ENCODE measurements around the gene TCP1.
"Not testable (repeated sequence)": the region's sequence is repeated elsewhere in the genome, so short reads cannot be mapped to it uniquely, and the experiment has no call there.

DNA sequence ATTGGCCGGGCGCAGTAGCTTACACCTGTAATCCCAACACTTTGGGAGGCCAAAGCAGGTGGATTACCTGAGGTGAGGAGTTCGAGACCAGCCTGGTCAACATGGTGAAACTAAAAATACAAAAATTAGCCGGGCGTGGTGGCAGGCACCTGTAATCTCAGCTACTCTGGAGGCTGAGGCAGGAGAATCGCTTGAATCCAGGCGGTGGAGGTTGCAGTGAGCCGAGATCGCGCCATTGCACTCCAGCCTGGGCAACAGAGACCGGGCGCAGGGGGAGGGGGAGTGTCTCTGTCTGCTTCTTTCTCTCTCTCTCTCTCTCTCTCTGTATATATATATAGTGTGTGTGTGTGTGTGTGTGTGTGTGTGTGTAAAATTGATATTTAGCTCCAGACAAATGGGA is 56.9 kb downstream of the TCP1 start:
- not testable (repeated sequence) for TF ChIP-seq EZH2 (IDR thresholded peaks at IDR 0.05); POLR2AphosphoS5 (IDR thresholded peaks at IDR 0.05; ENCODE audit: borderline replicate concordance, low read depth, low read length); FOXP2 (optimal IDR thresholded peaks at IDR 0.05; ENCODE audit: control extremely low read depth, extremely low read length, insufficient read depth)
